Panc1 (cell line): Measurements from ENCODE around the gene AGT.

ENCODE experiments used
- CTCF ChIP-seq: fragments of 450-650 bp; IDR thresholded peaks from 2 replicates; pipeline ENCODE4 v1.5.1; 2017; ENCODE audit warnings: mild to moderate bottlenecking
- POLR2AphosphoS5 ChIP-seq: IDR thresholded peaks from 2 replicates; pipeline ENCODE4 v1.6.1; 2012; ENCODE audit warnings: mild to moderate bottlenecking, low read depth, low read length, moderate library complexity
- REST ChIP-seq, 2 experiments: IDR thresholded peaks; 2 replicates each; pipeline ENCODE4 v1.6.1; 2011 to 2012; ENCODE audit warnings: low read depth in 2 of 2, control low read depth in 1 of 2, low read length in 1 of 2, mild to moderate bottlenecking in 1 of 2, moderate library complexity in 1 of 2; ENCODE audit not compliant: insufficient read depth in 1 of 2
- SIN3A ChIP-seq: IDR thresholded peaks from 2 replicates; pipeline ENCODE4 v1.6.1; 2012; ENCODE audit warnings: low read depth, mild to moderate bottlenecking, low read length, moderate library complexity, borderline replicate concordance; ENCODE audit not compliant: insufficient read depth
- TCF7L2 ChIP-seq: IDR thresholded peaks from 2 replicates; pipeline ENCODE4 v1.6.1; 2011; ENCODE audit warnings: mild to moderate bottlenecking, low read depth, low read length, inconsistent platforms

GRCh38 chr1:230682882-230683610 is 30.9 kb downstream of the AGT start:
- TF ChIP-seq CTCF (no peak), SIN3A (no peak), REST (IDR thresholded peaks at IDR 0.05; ENCODE audit: insufficient read depth in 1 of 2, low read depth in 2 of 2, low read length in 1 of 2) (no peak), TCF7L2 (no peak), POLR2AphosphoS5 (no peak)
